Heart left ventricle (tissue), 16 donors: ENCODE results near the gene DAPK2. TPM values are rescaled to one million over a fixed set of nuclear protein-coding genes. Genes with fewer than 3 reads are reported as not detected.

ENCODE experiments used
- ATAC-seq, 4 donors: fragments of 200-7000 bp; cut with Tn5 transposase; one replicate each; pipeline ENCODE4 v1.9.1; 2020 to 2022; ENCODE audit warnings: moderate library complexity in 4 of 4, mild to moderate bottlenecking in 3 of 4, moderate number of reproducible peaks in 1 of 4
- DNase-seq, 5 donors: peaks; one replicate each; pipeline ENCODE4 v3.0.0-alpha.2; 2020
- H3K27ac ChIP-seq, 12 donors: fragments of 200-600 bp; sonication (generic) in 4 of 12; one replicate each; pipeline versions ENCODE4 v1.5.0 to v1.8.0; 2016 to 2022; ENCODE audit warnings: mild to moderate bottlenecking in 2 of 12
- H3K27me3 ChIP-seq, 9 donors: fragments of 200-600 bp; sonication (generic) in 2 of 9; one replicate each; pipeline versions ENCODE4 v1.5.1 to v1.8.0; 2016 to 2022; ENCODE audit warnings: mild to moderate bottlenecking in 3 of 9
- H3K36me3 ChIP-seq, 9 donors: fragments of 200-600 bp; sonication (generic) in 2 of 9; one replicate each; pipeline versions ENCODE4 v1.5.0 to v1.8.0; 2018 to 2022; ENCODE audit warnings: mild to moderate bottlenecking in 2 of 9
- H3K4me1 ChIP-seq, 12 donors: fragments of 200-600 bp; sonication (generic) in 4 of 12; one replicate each; pipeline versions ENCODE4 v1.5.0 to v1.8.0; 2016 to 2022; ENCODE audit warnings: mild to moderate bottlenecking in 3 of 12
- H3K4me3 ChIP-seq, 12 donors: fragments of 200-600 bp; sonication (generic) in 4 of 12; one replicate each; pipeline versions ENCODE4 v1.5.0 to v1.8.0; 2017 to 2022; ENCODE audit warnings: mild to moderate bottlenecking in 9 of 12, moderate library complexity in 4 of 12
- H3K9me3 ChIP-seq, 12 donors: fragments of 200-600 bp; sonication (generic) in 4 of 12; one replicate each; pipeline versions ENCODE4 v1.5.0 to v1.8.0; 2016 to 2022; ENCODE audit warnings: mild to moderate bottlenecking in 1 of 12
- POLR2A ChIP-seq, 2 donors: fragments of 450-650 bp; IDR thresholded peaks; one replicate each; pipeline ENCODE4 v1.6.1; 2017; ENCODE audit warnings: antibody characterized with exemption in 2 of 2, mild to moderate bottlenecking in 2 of 2, moderate library complexity in 2 of 2
- WGBS, 4 donors: extraction: QIAGEN DNeasy Blood & Tissue Kit in 2 of 4; methylation state at CpG; one replicate each; pipeline versions ENCODE4 v1.1.5 to v1.1.7; 2013 to 2018; 5-methylcytosine and 5-hydroxymethylcytosine counted together
- intact Hi-C, 10 donors: fragments of 100-400 bp; cut with DNase I; formaldehyde crosslinking; loops; one replicate each; pipeline versions ENCODE4 v1.11.1 to v1.14.2; 2022
- microRNA counts, 2 donors: library from miRNA; unstranded; fragments of <30 nt; microRNA quantifications; one replicate each; lab custom pipeline; 2016
- microRNA-seq, 4 donors: library from miRNA; unstranded; fragments of <30 nt; microRNA quantifications; one replicate each; pipeline versions ENCODE4 to v1.2.0, GENCODE V29; 2017 to 2020
- polyA plus RNA-seq, 2 donors: library from polyadenylated mRNA; stranded (reverse); fragments of 200-250 nt; gene quantifications; one replicate each; pipeline ENCODE4 v1.2.3, GENCODE V29; 2013
- total RNA-seq, 9 donors: library from RNA; depleted of rRNA in 2 of 9; stranded (reverse); fragments of >200 nt in 2 of 9; fragmentation: NEBNext Ultra II Directional in 3 of 9; extraction: Animal tissue kit (Norgen Biotek cat#: 25700) in 3 of 9; gene quantifications; one replicate each; pipeline versions ENCODE4 v1.1.0 to v1.2.4, GENCODE V29; 2016 to 2023
- TF ChIP-seq, protein P1 (sequence below), 12 donors: fragments of 200-600 bp; sonication (generic) in 4 of 12; IDR thresholded peaks; one replicate each; pipeline versions ENCODE4 v1.5.0 to v1.8.0; 2018 to 2022; ENCODE audit warnings: antibody characterized with exemption in 12 of 12, mild to moderate bottlenecking in 5 of 12
- donor health status: ischemic (EF 13 %, LVEDD 7.1; RV severe dilation, severe dysfunction).
- donor health status: healthy with polysubstance abuse.
- donor health status: DM: no; HTN: yes; CAD: no.
- donor health status: DM: no; HTN: no; CAD: no.
- donor health status: ischemic (EF 25% LVEDD 6.9; RV normal size, moderate dysfunction).
- donor health status: ischemic (EF 25% LVEDD 5.7; RV mildly dilated, moderate dysfunction).
- donor health status: healthy.
- donor health status: DM: yes; HTN: yes; CAD: no.
- donor health status: ischemic (EF 35%, LVEDD 5.7; RV mildly dilated, moderate dysfunction).
- donor health status: nonischemic (EF 11% LVEDD 7.7; RV severe dilation, severe dysfunction).
- donor health status: DM: yes; HTN: yes; CAD: no.
- donor health status: PGD.
- donor health status: ischemic (EF 29% LVEDD 5.4; RV normal size, mild dysfunction).
- donor health status: nonischemic (EF 23%, LVEDD 6.1; RV moderate dilation, normal function).

DAPK2 gene
- total and polyA plus RNA-seq, 11 donors = 20.4 to 56.2 (median 26.4) TPM

DNA sequence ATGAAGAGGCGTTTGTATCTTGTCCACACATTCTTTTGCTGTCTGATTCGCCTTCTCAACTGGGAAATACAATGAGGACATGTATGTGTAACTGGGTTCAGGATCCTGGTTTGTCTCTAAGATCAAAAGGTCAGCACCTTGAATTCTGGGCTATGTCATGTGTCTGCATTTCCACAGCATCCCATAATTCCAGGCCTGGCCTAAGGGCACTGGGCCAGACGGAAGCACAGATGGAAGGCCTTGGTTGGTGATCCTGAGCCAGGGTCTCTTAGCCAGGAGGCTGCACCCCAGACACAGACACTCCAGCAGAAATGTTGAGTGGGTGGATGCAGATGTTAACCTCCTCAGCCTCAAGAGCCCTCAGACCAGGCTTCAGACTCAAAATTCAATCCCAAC lies 188.8 kb downstream of the DAPK2 start:
- TF ChIP-seq POLR2A (IDR thresholded peaks at IDR 0.05) = no peak
- TF ChIP-seq, protein P1, sequence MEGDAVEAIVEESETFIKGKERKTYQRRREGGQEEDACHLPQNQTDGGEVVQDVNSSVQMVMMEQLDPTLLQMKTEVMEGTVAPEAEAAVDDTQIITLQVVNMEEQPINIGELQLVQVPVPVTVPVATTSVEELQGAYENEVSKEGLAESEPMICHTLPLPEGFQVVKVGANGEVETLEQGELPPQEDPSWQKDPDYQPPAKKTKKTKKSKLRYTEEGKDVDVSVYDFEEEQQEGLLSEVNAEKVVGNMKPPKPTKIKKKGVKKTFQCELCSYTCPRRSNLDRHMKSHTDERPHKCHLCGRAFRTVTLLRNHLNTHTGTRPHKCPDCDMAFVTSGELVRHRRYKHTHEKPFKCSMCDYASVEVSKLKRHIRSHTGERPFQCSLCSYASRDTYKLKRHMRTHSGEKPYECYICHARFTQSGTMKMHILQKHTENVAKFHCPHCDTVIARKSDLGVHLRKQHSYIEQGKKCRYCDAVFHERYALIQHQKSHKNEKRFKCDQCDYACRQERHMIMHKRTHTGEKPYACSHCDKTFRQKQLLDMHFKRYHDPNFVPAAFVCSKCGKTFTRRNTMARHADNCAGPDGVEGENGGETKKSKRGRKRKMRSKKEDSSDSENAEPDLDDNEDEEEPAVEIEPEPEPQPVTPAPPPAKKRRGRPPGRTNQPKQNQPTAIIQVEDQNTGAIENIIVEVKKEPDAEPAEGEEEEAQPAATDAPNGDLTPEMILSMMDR (IDR thresholded peaks at IDR 0.05) = no peak
- no peaks in the 10 kb centered on the region for H3K9me3 ChIP-seq
- H3K4me3 ChIP-seq = no peak overlapping the region
- H3K36me3 ChIP-seq = no peaks in the 10 kb centered on the region
- H3K27ac ChIP-seq = peak overlapping the region in 11 of 12 donors; percentile 38 to 84 (median 64)
- H3K27me3 ChIP-seq = no peaks in the 10 kb centered on the region
- ATAC-seq (peak in 3 of 4 donors; percentile 14 to 50 (median 36)), DNase-seq (peak in 3 of 5 donors; percentile 27 to 42 (median 37))
- 48 to 63% (median 53%) methylated on average over 3 of the region's 3 CpGs for WGBS, 4 donors
- H3K4me1 ChIP-seq = peaks cover 0 to 42% (median 28%) of the 10 kb centered on the region in 12 donors
- intact Hi-C loops = no loop called here

MicroRNAs within 50 kb of the gene (microRNA counts, 767-probe panel; counts per million panel counts)
- microRNA hsa-miR-422a (lab: Ali Mortazavi, UCI) = 2,301 to 2,684 counts per million in 2 donors

Small RNA genes lying within 50 kb of the gene (microRNA-seq; reads per million reads assigned to microRNA genes)
- gene MIR422A = 0 to 0.90 (median 0) reads per million in 4 donors

Other genes starting within 250 kb of the DAPK2 start
- gene HERC1, start 212.5 kb downstream of the DAPK2 start, total RNA-seq = 100 to 1,000 TPM in 5 of 9 donors, 10 to 100 TPM in 4; 51.8 to 149 (median 105) TPM
- gene HERC1, start 212.5 kb downstream of the DAPK2 start, polyA plus RNA-seq = 10 to 100 TPM; 24.8 to 41.8 TPM
- gene CIAO2A, start 47.4 kb upstream of the DAPK2 start, total RNA-seq = 10 to 100 TPM; 41.6 to 79.5 (median 55.4) TPM
- 100 to 1,000 TPM; 111 to 114 TPM for gene CIAO2A, start 47.4 kb upstream of the DAPK2 start, polyA plus RNA-seq
- gene SNX1, start 49.5 kb upstream of the DAPK2 start, total RNA-seq = 100 to 1,000 TPM in 3 of 9 donors, 10 to 100 TPM in 6; 38.7 to 117 (median 87.2) TPM
- gene SNX1, start 49.5 kb upstream of the DAPK2 start, polyA plus RNA-seq = 10 to 100 TPM; 41.4 to 70.0 TPM
- 1 to 10 TPM in 7 of 9 donors, under 1 TPM in 2; 0.71 to 4.7 (median 1.8) TPM for gene SNX22, start 105.2 kb upstream of the DAPK2 start, total RNA-seq
- 1 to 10 TPM; 1.9 to 6.7 TPM for gene SNX22, start 105.2 kb upstream of the DAPK2 start, polyA plus RNA-seq
- gene PPIB, start 116.5 kb upstream of the DAPK2 start, total RNA-seq = 100 to 1,000 TPM in 5 of 9 donors, 10 to 100 TPM in 4; 73.7 to 239 (median 113) TPM
- gene PPIB, start 116.5 kb upstream of the DAPK2 start, polyA plus RNA-seq = 100 to 1,000 TPM; 142 to 341 TPM